Endothelial cell of umbilical vein (primary cell): ENCODE results near the gene FILIP1L. TPM values are rescaled to one million over a fixed set of nuclear protein-coding genes. Genes with fewer than 3 reads are reported as not detected.

Experiments
- BruUV-seq: library from RNA; stranded (reverse); fragments of 400-500 nt; replicated peaks from 2 replicates; lab custom pipeline; 2021; lab: Mats Ljungman, UMichigan
- CTCF ChIA-PET: fragments of 300-600, 350-600 bp; sonication (Branson Sonifier 250); formaldehyde crosslinking; loops from one replicate; lab custom pipeline; 2021; ENCODE audit warnings: antibody characterized with exemption, inconsistent platforms; lab: Charles Lee
- POLR2A ChIA-PET: fragments of 300-600, 350-600 bp; sonication (Branson Sonifier 250); formaldehyde crosslinking; loops from one replicate; lab custom pipeline; 2021; ENCODE audit warnings: antibody characterized with exemption, inconsistent platforms; lab: Charles Lee
- DNase-seq: peaks from one replicate; pipeline ENCODE4 v3.0.0-alpha.2; 2011; ENCODE audit warnings: low read depth, low spot score
- FAIRE-seq: peaks from 2 replicates; lab custom pipeline; 2011; peaks lifted over from hg19 to GRCh38; lab: Jason Lieb, UNC
- H2AFZ ChIP-seq: 2 replicates; pipeline ENCODE4 v1.6.0; 2012; ENCODE audit warnings: low read depth, low read length, control low read depth, inconsistent platforms
- H3K27ac ChIP-seq: 2 replicates; pipeline ENCODE4 v1.5.1; 2011; ENCODE audit warnings: low read depth, mild to moderate bottlenecking, control low read depth, low read length, moderate library complexity; ENCODE audit not compliant: insufficient read depth
- H3K27me3 ChIP-seq, 2 experiments: 2 replicates each; pipeline versions ENCODE4 v1.6.0 to v1.6.1; 2011; ENCODE audit warnings: low read length in 2 of 2, mixed read lengths in 1 of 2; ENCODE audit not compliant: control insufficient read depth in 2 of 2, insufficient read depth in 2 of 2
- H3K36me3 ChIP-seq, 2 experiments: 2 replicates in 1 of 2; 3 replicates in 1 of 2; pipeline ENCODE4 v1.5.1; 2011; ENCODE audit warnings: low read length in 2 of 2, mild to moderate bottlenecking in 1 of 2, moderate library complexity in 1 of 2; ENCODE audit not compliant: control insufficient read depth in 2 of 2, insufficient read depth in 2 of 2; ENCODE audit errors: extremely low read depth in 1 of 2
- H3K4me1 ChIP-seq: 3 replicates; pipeline ENCODE4 v1.5.1; 2011; ENCODE audit warnings: mild to moderate bottlenecking, low read length; ENCODE audit not compliant: control insufficient read depth, insufficient read depth; ENCODE audit errors: extremely low read depth
- H3K4me2 ChIP-seq: 2 replicates; pipeline ENCODE4 v1.6.1; 2011; ENCODE audit warnings: low read length, control low read depth, mixed read lengths; ENCODE audit not compliant: insufficient read depth
- H3K4me3 ChIP-seq, 3 experiments: fragments of 200-600 bp in 1 of 3; sonication (generic), shearing (Covaris generic) in 1 of 3; replicated peaks in 1 of 3; 2 replicates each; pipeline ENCODE4 v1.5.1; 2011 to 2016; ENCODE audit warnings: control low read depth in 3 of 3, low read length in 3 of 3, mild to moderate bottlenecking in 2 of 3, inconsistent platforms in 1 of 3, low read depth in 1 of 3, moderate library complexity in 1 of 3; ENCODE audit not compliant: insufficient read depth in 1 of 3
- H3K79me2 ChIP-seq: 2 replicates; pipeline ENCODE4 v1.6.0; 2012; ENCODE audit warnings: low read length, inconsistent platforms; ENCODE audit not compliant: control insufficient read depth, insufficient read depth
- H3K9ac ChIP-seq: replicated peaks from 2 replicates; pipeline ENCODE3; 2011; ENCODE audit warnings: low read length, control low read depth; ENCODE audit not compliant: insufficient read depth; ENCODE audit errors: extremely low read depth
- H3K9me1 ChIP-seq: replicated peaks from 3 replicates; pipeline ENCODE4 v1.6.0; 2011; ENCODE audit warnings: mild to moderate bottlenecking, low read length; ENCODE audit not compliant: control insufficient read depth, insufficient read depth; ENCODE audit errors: extremely low read depth
- H3K9me3 ChIP-seq: replicated peaks from 2 replicates; pipeline ENCODE4 v1.5.1; 2012; ENCODE audit warnings: low read length, inconsistent platforms; ENCODE audit not compliant: control insufficient read depth, insufficient read depth
- H4K20me1 ChIP-seq: replicated peaks from 2 replicates; pipeline ENCODE3; 2011; ENCODE audit warnings: mild to moderate bottlenecking, low read length; ENCODE audit not compliant: control insufficient read depth, insufficient read depth; ENCODE audit errors: extremely low read depth
- CTCF ChIP-seq, 2 donors: IDR thresholded peaks; 1 replicate in 1 of 2; 2 replicates in 1 of 2; pipeline ENCODE4 v1.5.1; 2011; ENCODE audit warnings: low read length in 2 of 2, mild to moderate bottlenecking in 2 of 2, moderate library complexity in 2 of 2, control low read depth in 1 of 2, inconsistent platforms in 1 of 2, low read depth in 1 of 2; ENCODE audit not compliant: insufficient read depth in 1 of 2; ENCODE audit errors: extremely low read depth in 1 of 2
- EZH2 ChIP-seq: IDR thresholded peaks from 2 replicates; pipeline ENCODE4 v1.6.1; 2012; ENCODE audit warnings: borderline replicate concordance, low read depth, mild to moderate bottlenecking, moderate library complexity, low read length, inconsistent platforms; ENCODE audit not compliant: severe bottlenecking
- FOS ChIP-seq: IDR thresholded peaks from 2 replicates; pipeline ENCODE4 v1.6.1; 2011; ENCODE audit warnings: mild to moderate bottlenecking, low read length, moderate library complexity, borderline replicate concordance; ENCODE audit not compliant: insufficient read depth
- GATA2 ChIP-seq: IDR thresholded peaks from 2 replicates; pipeline ENCODE4 v1.7.0; 2011; ENCODE audit warnings: low read depth, mild to moderate bottlenecking, moderate library complexity, mixed read lengths, low read length; ENCODE audit not compliant: insufficient read length, insufficient read depth
- JUN ChIP-seq: IDR thresholded peaks from 2 replicates; pipeline ENCODE4 v1.6.1; 2011; ENCODE audit warnings: borderline replicate concordance, low read depth; ENCODE audit not compliant: insufficient read length, insufficient read depth
- MAX ChIP-seq: IDR thresholded peaks from 2 replicates; pipeline ENCODE4 v1.6.1; 2011; ENCODE audit not compliant: insufficient read depth, insufficient read length
- MYC ChIP-seq: IDR thresholded peaks from one replicate; pipeline ENCODE4 v1.6.1; 2011; ENCODE audit warnings: mild to moderate bottlenecking, low read depth, low read length
- POLR2A ChIP-seq: IDR thresholded peaks from 2 replicates; pipeline ENCODE4 v1.6.1; 2012; ENCODE audit warnings: low read depth, mild to moderate bottlenecking, control low read depth, low read length
- POLR2AphosphoS5 ChIP-seq: IDR thresholded peaks from 2 replicates; pipeline ENCODE4 v1.6.1; 2012; ENCODE audit warnings: low read depth, mild to moderate bottlenecking, control low read depth, low read length, moderate library complexity; ENCODE audit not compliant: insufficient read depth
- dilution Hi-C: fragments of 300-500 bp; cut with MboI; formaldehyde crosslinking; loops from one replicate; pipeline ENCODE4 v1.15.0; 2019; ENCODE audit warnings: low sequenced_read_pairs; ENCODE audit not compliant: extremely low pct_ligation_motif_present
- intact Hi-C: fragments of 100-400 bp; cut with micrococcal nuclease; formaldehyde crosslinking; loops from one replicate; pipeline ENCODE4 v1.10.0; 2022
- polyA plus RNA-seq, 4 experiments: library from polyadenylated mRNA; depleted of rRNA in 3 of 4; stranded (reverse) in 3 of 4; unstranded in 1 of 4; fragments of >200 nt; gene quantifications; 2 replicates each; pipeline versions ENCODE4 v1.2.1 to v1.2.3, GENCODE V29; 2011 to 2012; ENCODE audit warnings: missing spikeins in 1 of 4
- total RNA-seq: library from RNA; stranded (reverse); gene quantifications from 2 replicates; pipeline ENCODE4 v1.2.3, GENCODE V29; 2021

FILIP1L gene
- total and polyA plus RNA-seq, 2 donors (not counting 3 experiments of a cell fraction or from before 2014, with no cell fraction given) = 26.0 to 29.9 TPM

- Histone ChIP-seq H3K9ac (no peak overlapping the region), H3K4me2 (no peak overlapping the region), H3K4me1 (no peaks in the 10 kb centered on the region), H2AFZ (no peak overlapping the region), H3K27me3 (no peaks in the 10 kb centered on the region), H3K4me3 (no peak overlapping the region), H3K79me2 (no peaks in the 10 kb centered on the region), H3K9me3 (no peaks in the 10 kb centered on the region), H4K20me1 (no peaks in the 10 kb centered on the region), H3K27ac (no peak overlapping the region), H3K9me1 (no peaks in the 10 kb centered on the region), H3K36me3 (no peaks in the 10 kb centered on the region)
- no peak for FAIRE-seq
- no peak for DNase-seq
- ChIA-PET POLR2A (no interaction called here), CTCF (no interaction called here)
- intact Hi-C loops = no loop called here
- TF ChIP-seq GATA2 (no peak), POLR2A (no peak), MYC (no peak), MAX (no peak), CTCF (IDR thresholded peaks at IDR 0.05; ENCODE audit: extremely low read depth in 1 of 2, insufficient read depth in 1 of 2, low read depth in 1 of 2, low read length in 2 of 2) (no peak), JUN (no peak), EZH2 (no peak), POLR2AphosphoS5 (no peak), FOS (no peak)
- dilution Hi-C loops = no loop called here
- BruUV-seq = no TSS peak
Measured at GRCh38 chr3:99976584-99976983, 137.7 kb downstream of the FILIP1L start.
